ENCODE data around the gene PCNX2.

PCNX2 gene

DNA sequence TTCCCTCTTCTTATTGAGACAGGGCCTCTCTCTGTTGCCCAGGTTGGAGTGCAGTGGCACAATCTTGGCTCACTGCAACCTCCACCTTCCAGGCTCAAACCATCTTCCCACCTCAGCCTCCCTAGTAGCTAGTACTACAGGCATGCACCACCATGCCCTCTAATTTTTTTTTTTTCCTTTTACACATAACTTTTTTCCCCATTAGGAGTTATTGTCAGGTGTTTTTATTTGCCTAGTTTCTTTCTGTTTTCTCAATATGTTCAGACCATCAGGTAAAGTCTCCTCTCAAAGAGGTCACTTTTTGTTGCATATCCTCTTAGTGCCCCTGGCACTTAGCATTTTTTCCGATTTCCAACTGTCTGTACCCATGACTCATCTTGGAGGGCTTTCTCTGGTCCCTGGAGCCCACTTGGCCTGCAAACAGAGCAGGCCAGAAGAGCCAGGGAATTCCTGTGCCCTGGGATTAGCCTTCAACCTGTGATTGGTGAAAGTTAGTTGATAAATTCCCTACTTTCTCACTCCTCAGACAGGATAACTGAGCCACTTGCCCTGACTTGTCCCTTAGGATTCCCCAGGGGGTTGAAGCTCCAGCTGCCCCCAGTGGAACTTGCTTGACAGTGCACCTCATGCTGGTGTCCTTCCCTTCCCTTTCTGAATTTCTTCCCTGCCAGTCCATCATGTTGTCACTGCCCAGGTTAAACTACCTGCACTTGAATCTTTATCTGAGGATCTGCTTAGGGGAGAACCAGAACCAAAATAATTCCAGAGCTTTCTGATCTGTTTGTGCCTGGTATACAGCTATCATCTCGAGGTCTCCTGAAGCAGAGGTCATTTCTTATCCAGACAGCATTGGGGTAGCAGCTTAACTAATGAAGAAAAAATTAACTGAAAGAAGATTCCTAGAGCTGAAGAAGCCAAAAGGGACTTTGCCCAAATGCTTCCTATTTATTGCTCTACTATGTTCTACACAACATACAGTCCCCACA lies 342.7 kb downstream of the PCNX2 start (continued):
- no peak for TF ChIP-seq ATF2 (tag by site-specific recombination; IDR thresholded peaks at IDR 0.05; ENCODE audit: low read depth)
- no peak for TF ChIP-seq RBAK (tag by site-specific recombination; IDR thresholded peaks at IDR 0.05)
- TF ChIP-seq ZNF513 (tag by site-specific recombination; IDR thresholded peaks at IDR 0.05) = no peak
- no peak for TF ChIP-seq ZSCAN4 (tag by site-specific recombination; IDR thresholded peaks at IDR 0.05)
- TF ChIP-seq ZNF645 (tag by site-specific recombination; IDR thresholded peaks at IDR 0.05) = no peak
- no peak for TF ChIP-seq ZNF175 (tag by site-specific recombination; IDR thresholded peaks at IDR 0.05)
- TF ChIP-seq TRIM28 (IDR thresholded peaks at IDR 0.05; ENCODE audit: borderline replicate concordance, low read length) = peak; percentile 70; the same call in 1 of the 2 replicates
- peak; percentile 50; the same call in 1 of the 2 replicates for TF ChIP-seq ZNF394 (tag by site-specific recombination; IDR thresholded peaks at IDR 0.05; ENCODE audit: borderline replicate concordance)
- no peak for TF ChIP-seq ZNF624 (tag by site-specific recombination; IDR thresholded peaks at IDR 0.05)
- no peak for TF ChIP-seq ZNF239 (tag by site-specific recombination; IDR thresholded peaks at IDR 0.05)
- no peak for TF ChIP-seq ZNF266 (tag by site-specific recombination; IDR thresholded peaks at IDR 0.05; ENCODE audit: low read depth)
- no peak for TF ChIP-seq ZNF776 (tag by site-specific recombination; IDR thresholded peaks at IDR 0.05; ENCODE audit: borderline replicate concordance)
- peak; percentile 43 for TF ChIP-seq ZNF2 (tag by site-specific recombination; IDR thresholded peaks at IDR 0.05)
- TF ChIP-seq ZNF169 (tag by site-specific recombination; IDR thresholded peaks at IDR 0.05) = no peak
- TF ChIP-seq ZNF777 (tag by site-specific recombination; IDR thresholded peaks at IDR 0.05; ENCODE audit: borderline replicate concordance) = no peak
- no peak for TF ChIP-seq ZNF585B (tag by site-specific recombination; IDR thresholded peaks at IDR 0.05)
- TF ChIP-seq ZNF133 (tag by site-specific recombination; IDR thresholded peaks at IDR 0.05) = no peak
- TF ChIP-seq ZSCAN30 (tag by site-specific recombination; IDR thresholded peaks at IDR 0.05) = peak; percentile 58; the same call in 1 of the 2 replicates
- TF ChIP-seq, protein P1, sequence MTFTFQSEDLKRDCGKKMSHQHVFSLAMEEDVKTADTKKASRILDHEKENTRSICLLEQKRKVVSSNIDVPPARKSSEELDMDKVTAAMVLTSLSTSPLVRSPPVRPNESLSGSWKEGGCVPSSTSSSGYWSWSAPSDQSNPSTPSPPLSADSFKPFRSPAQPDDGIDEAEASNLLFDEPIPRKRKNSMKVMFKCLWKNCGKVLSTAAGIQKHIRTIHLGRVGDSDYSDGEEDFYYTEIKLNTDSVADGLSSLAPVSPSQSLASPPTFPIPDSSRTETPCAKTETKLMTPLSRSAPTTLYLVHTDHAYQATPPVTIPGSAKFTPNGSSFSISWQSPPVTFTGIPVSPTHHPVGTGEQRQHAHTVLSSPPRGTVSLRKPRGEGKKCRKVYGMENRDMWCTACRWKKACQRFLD (tag by site-specific recombination; IDR thresholded peaks at IDR 0.05) = no peak
- no peak for TF ChIP-seq ZNF785 (tag by site-specific recombination; IDR thresholded peaks at IDR 0.05)
- TF ChIP-seq GLIS1 (tag by site-specific recombination; IDR thresholded peaks at IDR 0.05) = peak; percentile 56
- TF ChIP-seq, protein P2, sequence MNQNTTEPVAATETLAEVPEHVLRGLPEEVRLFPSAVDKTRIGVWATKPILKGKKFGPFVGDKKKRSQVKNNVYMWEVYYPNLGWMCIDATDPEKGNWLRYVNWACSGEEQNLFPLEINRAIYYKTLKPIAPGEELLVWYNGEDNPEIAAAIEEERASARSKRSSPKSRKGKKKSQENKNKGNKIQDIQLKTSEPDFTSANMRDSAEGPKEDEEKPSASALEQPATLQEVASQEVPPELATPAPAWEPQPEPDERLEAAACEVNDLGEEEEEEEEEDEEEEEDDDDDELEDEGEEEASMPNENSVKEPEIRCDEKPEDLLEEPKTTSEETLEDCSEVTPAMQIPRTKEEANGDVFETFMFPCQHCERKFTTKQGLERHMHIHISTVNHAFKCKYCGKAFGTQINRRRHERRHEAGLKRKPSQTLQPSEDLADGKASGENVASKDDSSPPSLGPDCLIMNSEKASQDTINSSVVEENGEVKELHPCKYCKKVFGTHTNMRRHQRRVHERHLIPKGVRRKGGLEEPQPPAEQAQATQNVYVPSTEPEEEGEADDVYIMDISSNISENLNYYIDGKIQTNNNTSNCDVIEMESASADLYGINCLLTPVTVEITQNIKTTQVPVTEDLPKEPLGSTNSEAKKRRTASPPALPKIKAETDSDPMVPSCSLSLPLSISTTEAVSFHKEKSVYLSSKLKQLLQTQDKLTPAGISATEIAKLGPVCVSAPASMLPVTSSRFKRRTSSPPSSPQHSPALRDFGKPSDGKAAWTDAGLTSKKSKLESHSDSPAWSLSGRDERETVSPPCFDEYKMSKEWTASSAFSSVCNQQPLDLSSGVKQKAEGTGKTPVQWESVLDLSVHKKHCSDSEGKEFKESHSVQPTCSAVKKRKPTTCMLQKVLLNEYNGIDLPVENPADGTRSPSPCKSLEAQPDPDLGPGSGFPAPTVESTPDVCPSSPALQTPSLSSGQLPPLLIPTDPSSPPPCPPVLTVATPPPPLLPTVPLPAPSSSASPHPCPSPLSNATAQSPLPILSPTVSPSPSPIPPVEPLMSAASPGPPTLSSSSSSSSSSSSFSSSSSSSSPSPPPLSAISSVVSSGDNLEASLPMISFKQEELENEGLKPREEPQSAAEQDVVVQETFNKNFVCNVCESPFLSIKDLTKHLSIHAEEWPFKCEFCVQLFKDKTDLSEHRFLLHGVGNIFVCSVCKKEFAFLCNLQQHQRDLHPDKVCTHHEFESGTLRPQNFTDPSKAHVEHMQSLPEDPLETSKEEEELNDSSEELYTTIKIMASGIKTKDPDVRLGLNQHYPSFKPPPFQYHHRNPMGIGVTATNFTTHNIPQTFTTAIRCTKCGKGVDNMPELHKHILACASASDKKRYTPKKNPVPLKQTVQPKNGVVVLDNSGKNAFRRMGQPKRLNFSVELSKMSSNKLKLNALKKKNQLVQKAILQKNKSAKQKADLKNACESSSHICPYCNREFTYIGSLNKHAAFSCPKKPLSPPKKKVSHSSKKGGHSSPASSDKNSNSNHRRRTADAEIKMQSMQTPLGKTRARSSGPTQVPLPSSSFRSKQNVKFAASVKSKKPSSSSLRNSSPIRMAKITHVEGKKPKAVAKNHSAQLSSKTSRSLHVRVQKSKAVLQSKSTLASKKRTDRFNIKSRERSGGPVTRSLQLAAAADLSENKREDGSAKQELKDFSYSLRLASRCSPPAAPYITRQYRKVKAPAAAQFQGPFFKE (tag by site-specific recombination; IDR thresholded peaks at IDR 0.05; ENCODE audit: borderline replicate concordance) = no peak
- no peak for TF ChIP-seq ZNF248 (tag by site-specific recombination; IDR thresholded peaks at IDR 0.05)
- no peak for TF ChIP-seq ZNF555 (tag by site-specific recombination; conservative IDR thresholded peaks at IDR 0.05)
- no peak for TF ChIP-seq BCL11B (tag by site-specific recombination; IDR thresholded peaks at IDR 0.05; ENCODE audit: low read depth)
- no peak for TF ChIP-seq GLI4 (tag by site-specific recombination; IDR thresholded peaks at IDR 0.05)
